Stomach smooth muscle (tissue), 2 donors: ENCODE results near the gene CATSPERB.
"Not testable (repeated sequence)": the region's sequence is repeated elsewhere in the genome, so short reads cannot be mapped to it uniquely, and the experiment has no call there.

Source experiments
- H3K27ac ChIP-seq: one replicate; pipeline ENCODE4 v1.7.0; 2013; ENCODE audit warnings: mild to moderate bottlenecking, low read length, inconsistent platforms
- H3K27me3 ChIP-seq, 2 donors: one replicate each; pipeline ENCODE4 v1.7.0; 2013; ENCODE audit warnings: low read length in 2 of 2; ENCODE audit not compliant: insufficient read depth in 2 of 2, control insufficient read depth in 1 of 2
- H3K36me3 ChIP-seq, 2 donors: one replicate each; pipeline ENCODE4 v1.7.0; 2013; ENCODE audit warnings: low read length in 2 of 2; ENCODE audit not compliant: control insufficient read depth in 2 of 2, insufficient read depth in 2 of 2
- H3K4me1 ChIP-seq: one replicate; pipeline ENCODE4 v1.7.0; 2013; ENCODE audit warnings: low read length; ENCODE audit not compliant: control insufficient read depth, insufficient read depth
- H3K4me3 ChIP-seq, 2 donors: one replicate each; pipeline ENCODE4 v1.7.0; 2013; ENCODE audit warnings: low read length in 2 of 2
- H3K9ac ChIP-seq, 2 donors: one replicate each; pipeline ENCODE4 v1.7.0; 2013; ENCODE audit warnings: low read length in 2 of 2, mild to moderate bottlenecking in 1 of 2
- H3K9me3 ChIP-seq, 2 donors: one replicate each; pipeline ENCODE4 v1.7.0; 2013; ENCODE audit warnings: low read length in 2 of 2; ENCODE audit not compliant: control insufficient read depth in 2 of 2
- donor health status: healthy.
- donor health status: Pancreatic carcinoma.

Gene CATSPERB

DNA sequence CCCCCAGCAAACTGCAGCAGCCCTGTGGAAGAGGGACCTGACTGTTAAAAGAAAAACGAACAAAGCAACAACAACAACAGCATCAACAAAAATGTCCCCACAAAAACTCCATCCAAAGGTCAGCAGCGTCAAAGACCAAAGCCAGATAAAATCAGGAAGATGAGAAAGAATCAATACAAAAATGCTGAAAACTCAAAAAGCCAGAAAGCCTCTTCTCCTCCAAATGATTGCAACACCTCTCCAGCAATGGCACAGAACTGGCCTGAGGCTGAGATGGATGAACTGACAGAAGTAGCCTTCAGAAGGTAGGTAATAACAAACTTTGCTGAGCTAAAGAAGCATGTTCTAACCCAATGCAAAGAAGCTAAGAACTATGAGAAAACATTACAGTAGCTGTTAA lies 176.4 kb downstream of the CATSPERB start:
- H3K4me1 ChIP-seq, result no peaks in the 10 kb centered on the region
- no peaks in the 10 kb centered on the region for H3K27me3 ChIP-seq
- H3K27ac ChIP-seq, result no peak overlapping the region
- no peak overlapping the region for H3K4me3 ChIP-seq
- no peaks in the 10 kb centered on the region for H3K36me3 ChIP-seq
- no peaks in the 10 kb centered on the region for H3K9me3 ChIP-seq
- H3K9ac ChIP-seq, result no peak overlapping the region

DNA sequence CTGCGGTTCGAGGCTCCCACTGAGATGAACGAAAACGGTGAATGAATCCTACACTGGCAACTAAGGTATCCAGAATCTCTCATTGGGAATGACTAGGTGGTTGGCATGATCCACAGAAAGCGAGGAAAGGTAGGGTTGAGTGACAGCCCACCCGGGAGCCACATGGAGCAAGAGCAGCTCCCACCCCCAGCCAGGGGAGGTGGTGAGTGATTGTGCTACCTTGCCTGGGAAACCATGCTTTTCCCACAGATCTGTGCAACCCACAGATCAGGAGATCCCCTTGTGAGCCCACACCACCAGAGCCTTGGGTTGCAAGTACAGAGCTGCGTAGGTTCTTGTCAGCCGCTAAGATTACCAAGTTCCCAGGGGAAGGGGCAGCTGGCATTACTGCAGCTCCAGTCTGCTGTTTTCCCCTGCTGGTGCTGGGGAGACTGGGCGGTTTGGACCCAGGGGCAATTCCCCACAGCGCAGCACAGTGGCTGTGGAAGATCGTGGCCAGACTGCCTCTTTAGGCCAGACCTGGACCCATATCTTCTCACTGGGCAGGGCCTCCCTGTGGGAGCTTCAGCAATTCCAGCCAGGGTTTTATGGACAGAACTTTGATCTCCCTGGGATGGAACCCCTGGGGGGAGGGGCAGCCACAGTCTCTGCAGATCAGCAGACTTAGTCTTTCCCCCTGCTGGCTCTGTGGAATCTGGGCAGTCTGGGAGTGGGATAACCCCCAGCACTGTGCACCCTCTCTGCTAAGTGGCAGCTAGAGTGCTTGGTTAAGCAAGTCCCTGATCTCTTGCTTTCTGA lies 177.2 kb downstream of the CATSPERB start:
- no peaks in the 10 kb centered on the region for H3K9me3 ChIP-seq
- H3K9ac ChIP-seq, result no peak overlapping the region
- H3K27me3 ChIP-seq, result no peaks in the 10 kb centered on the region
- no peak overlapping the region for H3K27ac ChIP-seq
- no peak overlapping the region for H3K4me3 ChIP-seq
- no peaks in the 10 kb centered on the region for H3K36me3 ChIP-seq
- no peaks in the 10 kb centered on the region for H3K4me1 ChIP-seq

DNA sequence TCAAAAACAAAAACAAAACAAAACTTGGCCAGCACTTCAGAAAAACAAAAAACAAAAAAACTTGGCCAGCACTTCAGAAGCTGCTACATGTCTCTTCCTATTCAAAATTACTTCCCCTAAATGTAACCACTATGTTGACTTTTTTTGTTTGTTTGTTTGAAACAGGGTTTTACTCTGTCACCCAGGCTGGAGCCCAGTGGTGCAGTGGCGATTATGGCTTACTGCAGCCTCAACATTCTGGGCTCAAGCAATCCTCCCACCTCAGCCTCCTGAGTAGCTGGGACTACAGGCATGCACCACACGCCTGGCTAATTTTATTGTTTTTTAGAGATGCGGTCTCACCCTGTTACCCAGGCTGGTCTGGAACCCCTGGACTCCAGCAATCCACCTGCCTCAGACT lies 183.8 kb downstream of the CATSPERB start:
- H3K9ac ChIP-seq, result no peak overlapping the region
- H3K4me1 ChIP-seq, result no peaks in the 10 kb centered on the region
- H3K27me3 ChIP-seq, result peaks cover 0 to 3% of the 10 kb centered on the region in 2 donors
- H3K9me3 ChIP-seq, result no peaks in the 10 kb centered on the region
- no peak overlapping the region for H3K4me3 ChIP-seq
- no peak overlapping the region for H3K27ac ChIP-seq
- H3K36me3 ChIP-seq, result no peaks in the 10 kb centered on the region

- Histone ChIP-seq H3K4me3 (no peak overlapping the region), H3K9ac (no peak overlapping the region), H3K9me3 (no peaks in the 10 kb centered on the region), H3K27me3 (peaks cover 0 to 3% of the 10 kb centered on the region in 2 donors), H3K27ac (no peak overlapping the region), H3K4me1 (no peaks in the 10 kb centered on the region), H3K36me3 (no peaks in the 10 kb centered on the region)
These were observed 185.8 kb downstream of the CATSPERB start for GRCh38 chr14:91545946-91546716.

DNA sequence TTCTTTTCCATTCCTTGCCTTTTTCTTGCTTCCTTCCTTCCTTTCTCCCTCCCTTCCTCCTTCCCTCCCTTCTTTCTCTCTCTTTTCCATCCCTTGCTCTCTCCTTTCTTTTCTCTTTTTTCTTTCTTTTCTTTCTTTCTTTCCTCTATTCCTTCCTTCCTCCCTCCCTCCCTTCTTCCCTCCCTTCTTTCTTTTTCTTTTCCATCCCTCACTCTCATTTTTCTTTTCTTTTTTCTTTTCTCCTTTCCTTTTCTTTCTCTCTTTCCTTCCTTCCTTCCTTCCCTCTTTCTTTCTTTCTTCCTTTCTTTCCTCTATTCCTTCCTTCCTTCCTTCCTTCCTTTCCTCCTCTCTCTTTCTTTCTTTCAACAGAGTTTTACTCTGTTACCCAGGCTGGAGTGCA lies 186.7 kb downstream of the CATSPERB start:
- H3K36me3 ChIP-seq, result no peaks in the 10 kb centered on the region
- H3K9ac ChIP-seq, result no peak overlapping the region
- no peaks in the 10 kb centered on the region for H3K4me1 ChIP-seq
- no peaks in the 10 kb centered on the region for H3K9me3 ChIP-seq
- no peak overlapping the region for H3K27ac ChIP-seq
- peaks cover 0 to 3% of the 10 kb centered on the region in 2 donors for H3K27me3 ChIP-seq
- no peak overlapping the region for H3K4me3 ChIP-seq

- Histone ChIP-seq H3K27me3 (no peaks in the 10 kb centered on the region), H3K9ac (no peak overlapping the region), H3K9me3 (no peaks in the 10 kb centered on the region)
These were observed 195.6 kb downstream of the CATSPERB start for GRCh38 chr14:91536327-91536726.

GRCh38 chr14:91534059-91534458 lies 197.8 kb downstream of the CATSPERB start:
- H3K36me3 ChIP-seq, H3K9ac ChIP-seq, H3K4me3 ChIP-seq, H3K9me3 ChIP-seq, H3K27me3 ChIP-seq, H3K27ac ChIP-seq, H3K4me1 ChIP-seq: not testable (repeated sequence)

More at GRCh38 chr14:91536327-91536726, 195.6 kb downstream of the CATSPERB start:
- no peak overlapping the region for H3K4me3 ChIP-seq
- no peaks in the 10 kb centered on the region for H3K4me1 ChIP-seq
- no peak overlapping the region for H3K27ac ChIP-seq
- H3K36me3 ChIP-seq, result no peaks in the 10 kb centered on the region

DNA sequence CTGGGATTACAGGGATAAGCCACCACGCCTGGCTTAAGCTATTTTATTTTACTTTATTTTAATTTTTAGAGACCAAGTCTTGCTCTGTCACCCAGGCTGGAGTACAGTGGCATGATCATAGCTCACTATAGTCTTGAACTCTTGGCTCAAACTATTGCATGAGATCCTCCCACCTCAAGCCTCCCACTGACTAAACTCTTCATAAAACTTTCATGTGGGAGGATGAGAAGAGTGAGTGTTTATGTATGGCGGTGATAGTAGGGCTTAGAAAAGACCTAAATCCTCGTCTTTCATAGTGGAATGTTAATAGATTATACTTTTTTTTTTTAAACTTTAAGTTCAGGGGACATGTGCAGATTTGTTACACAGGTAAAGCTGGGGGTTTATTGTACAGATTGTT lies 198.3 kb downstream of the CATSPERB start:
- Histone ChIP-seq H3K9me3 (no peaks in the 10 kb centered on the region), H3K4me1 (no peaks in the 10 kb centered on the region), H3K27me3 (no peaks in the 10 kb centered on the region), H3K9ac (no peak overlapping the region), H3K27ac (no peak overlapping the region), H3K36me3 (no peaks in the 10 kb centered on the region), H3K4me3 (no peak overlapping the region)
